Upper lobe of left lung (tissue), 6 donors: ENCODE data around the gene GATAD2A. TPM values are rescaled to one million over a fixed set of nuclear protein-coding genes. Genes with fewer than 3 reads are reported as not detected.

ENCODE experiments used
- ATAC-seq, 2 donors: fragments of 200-7000 bp; cut with Tn5 transposase; one replicate each; pipeline ENCODE4 v1.9.1; 2022; ENCODE audit warnings: mild to moderate bottlenecking in 2 of 2, moderate library complexity in 2 of 2; ENCODE audit not compliant: low FRiP score in 2 of 2
- DNase-seq, 2 donors: peaks; one replicate each; pipeline ENCODE4 v3.0.0-alpha.2; 2019 to 2020
- H3K27ac ChIP-seq, 4 donors: fragments of 200-600 bp; sonication (generic); one replicate each; pipeline ENCODE4 v1.5.1; 2016 to 2019
- H3K27me3 ChIP-seq, 4 donors: fragments of 200-600 bp; sonication (generic); one replicate each; pipeline ENCODE4 v1.5.1; 2017 to 2019
- H3K36me3 ChIP-seq, 4 donors: fragments of 200-600 bp; sonication (generic); one replicate each; pipeline ENCODE4 v1.5.1; 2016 to 2019
- H3K4me1 ChIP-seq, 4 donors: fragments of 200-600 bp; sonication (generic); one replicate each; pipeline ENCODE4 v1.5.1; 2018 to 2019
- H3K4me3 ChIP-seq, 4 donors: fragments of 200-600 bp; sonication (generic); one replicate each; pipeline ENCODE4 v1.5.1; 2017 to 2019; ENCODE audit warnings: mild to moderate bottlenecking in 2 of 4, moderate library complexity in 1 of 4
- H3K9me3 ChIP-seq, 4 donors: fragments of 200-600 bp; sonication (generic); one replicate each; pipeline ENCODE4 v1.5.1; 2018 to 2019
- EP300 ChIP-seq, 4 donors: sonication (generic); formaldehyde crosslinking; IDR thresholded peaks; one replicate each; pipeline ENCODE4 v1.5.1; 2017; ENCODE audit warnings: antibody characterized with exemption in 4 of 4, control low read depth in 2 of 4
- POLR2A ChIP-seq, 4 donors: fragments of 450-650 bp; IDR thresholded peaks; one replicate each; pipeline ENCODE4 v1.5.1; 2016 to 2017; ENCODE audit warnings: antibody characterized with exemption in 4 of 4, mild to moderate bottlenecking in 2 of 4
- POLR2AphosphoS5 ChIP-seq, 2 donors: sonication (generic); formaldehyde crosslinking; IDR thresholded peaks; one replicate each; pipeline ENCODE4 v1.5.1; 2017; ENCODE audit warnings: antibody characterized with exemption in 2 of 2
- WGBS, 2 donors: methylation state at CpG; one replicate each; pipeline ENCODE4 v1.1.5; 2017 to 2018; 5-methylcytosine and 5-hydroxymethylcytosine counted together
- total RNA-seq, 6 donors: library from RNA; depleted of rRNA in 4 of 6; stranded (reverse); fragments of >200 nt in 4 of 6; gene quantifications; one replicate each; pipeline versions ENCODE4 v1.1.0 to v1.2.1, GENCODE V29; 2016 to 2021
- TF ChIP-seq, protein P1 (sequence below), 6 experiments: fragments of 450-650 bp in 4 of 6; fragments of 200-600 bp in 2 of 6; sonication (generic) in 2 of 6; IDR thresholded peaks; one replicate each; pipeline ENCODE4 v1.5.1; 2016 to 2019; ENCODE audit warnings: antibody characterized with exemption in 6 of 6
- donor health status: DM: no; HTN: no; CAD: no; lungs with moderate emphysema.
- donor health status: DM: no; HTN: yes; CAD: no; lungs with severe emphysema.

Gene GATAD2A
- total RNA-seq, 6 donors from 2014 or later = 60.8 to 182 (median 88.0) TPM

DNA sequence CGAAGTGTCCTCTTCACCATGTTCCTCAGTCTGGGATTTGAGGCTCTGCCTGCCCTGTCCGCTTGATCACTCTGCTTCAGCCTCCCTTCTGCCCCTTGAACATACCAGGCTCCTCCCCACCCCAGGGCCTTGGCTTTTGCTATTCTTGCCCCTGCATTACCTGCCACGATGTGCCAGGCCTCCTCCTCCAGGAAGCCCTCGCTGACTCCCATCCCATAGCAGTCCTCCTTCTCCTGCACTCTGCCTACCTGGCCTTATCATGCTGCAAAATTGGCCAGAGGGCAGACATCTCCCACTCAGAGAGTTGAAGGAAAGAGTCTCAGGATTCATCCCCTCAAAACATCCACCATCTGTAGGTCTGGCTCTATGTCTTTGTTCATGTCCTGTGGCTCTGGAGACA is 125.4 kb downstream of the GATAD2A start:
- no peak for DNase-seq
- ATAC-seq = no peak
- Histone ChIP-seq H3K4me1 (peaks cover 0 to 18% (median 6%) of the 10 kb centered on the region in 4 donors), H3K4me3 (no peak overlapping the region), H3K27ac (no peak overlapping the region), H3K27me3 (no peaks in the 10 kb centered on the region), H3K9me3 (no peaks in the 10 kb centered on the region), H3K36me3 (peaks cover 3 to 35% (median 32%) of the 10 kb centered on the region in 4 donors)
- TF ChIP-seq POLR2AphosphoS5 (IDR thresholded peaks at IDR 0.05) = no peak
- TF ChIP-seq, protein P1, sequence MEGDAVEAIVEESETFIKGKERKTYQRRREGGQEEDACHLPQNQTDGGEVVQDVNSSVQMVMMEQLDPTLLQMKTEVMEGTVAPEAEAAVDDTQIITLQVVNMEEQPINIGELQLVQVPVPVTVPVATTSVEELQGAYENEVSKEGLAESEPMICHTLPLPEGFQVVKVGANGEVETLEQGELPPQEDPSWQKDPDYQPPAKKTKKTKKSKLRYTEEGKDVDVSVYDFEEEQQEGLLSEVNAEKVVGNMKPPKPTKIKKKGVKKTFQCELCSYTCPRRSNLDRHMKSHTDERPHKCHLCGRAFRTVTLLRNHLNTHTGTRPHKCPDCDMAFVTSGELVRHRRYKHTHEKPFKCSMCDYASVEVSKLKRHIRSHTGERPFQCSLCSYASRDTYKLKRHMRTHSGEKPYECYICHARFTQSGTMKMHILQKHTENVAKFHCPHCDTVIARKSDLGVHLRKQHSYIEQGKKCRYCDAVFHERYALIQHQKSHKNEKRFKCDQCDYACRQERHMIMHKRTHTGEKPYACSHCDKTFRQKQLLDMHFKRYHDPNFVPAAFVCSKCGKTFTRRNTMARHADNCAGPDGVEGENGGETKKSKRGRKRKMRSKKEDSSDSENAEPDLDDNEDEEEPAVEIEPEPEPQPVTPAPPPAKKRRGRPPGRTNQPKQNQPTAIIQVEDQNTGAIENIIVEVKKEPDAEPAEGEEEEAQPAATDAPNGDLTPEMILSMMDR (IDR thresholded peaks at IDR 0.05) = no peak
- 85 to 90% methylated on average over 4 of the region's 4 CpGs for WGBS, 2 donors

DNA sequence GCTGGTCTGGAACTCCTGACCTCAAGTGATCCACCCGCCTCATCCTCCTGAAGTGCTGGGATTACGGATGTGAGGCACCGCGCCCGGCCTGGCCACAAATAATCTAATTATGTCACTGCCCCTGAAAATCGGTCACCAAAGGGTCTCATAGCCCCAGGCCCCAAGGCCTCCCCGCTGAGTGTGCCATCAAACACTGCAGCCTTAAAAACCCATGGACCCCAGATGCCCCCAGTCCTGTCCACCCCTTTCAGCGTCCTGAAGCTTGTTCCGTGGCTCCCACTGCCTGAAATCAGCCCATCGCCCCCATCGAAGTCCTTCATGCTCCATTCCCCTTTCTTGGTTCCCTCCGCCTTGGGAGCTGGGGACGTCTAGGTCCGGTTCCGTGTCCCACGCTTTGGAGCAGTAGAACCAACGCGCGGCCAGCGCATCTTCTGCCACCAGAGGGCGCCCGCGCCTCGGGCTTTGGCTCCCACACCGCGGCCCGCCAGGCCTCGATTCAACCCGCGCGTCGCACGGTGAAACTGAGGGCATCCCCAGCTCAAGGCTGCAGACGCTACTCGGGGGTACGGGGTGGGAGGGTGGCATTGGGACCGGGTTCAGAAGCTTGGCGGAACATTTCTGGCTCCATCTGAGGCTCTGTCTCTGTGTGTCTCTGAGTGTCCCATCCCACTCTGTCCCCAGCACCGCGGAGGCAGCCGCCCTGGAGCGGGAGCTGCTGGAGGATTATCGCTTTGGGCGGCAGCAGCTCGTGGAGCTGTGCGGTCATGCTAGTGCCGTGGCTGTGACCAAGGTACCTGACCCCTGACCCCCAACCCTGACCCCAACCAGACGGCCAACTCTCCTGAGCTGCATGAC is 126.7 kb downstream of the GATAD2A start:
- peak; percentile 85 to 98 for DNase-seq
- peak; percentile 73 to 89 for ATAC-seq
- Histone ChIP-seq H3K4me3 (no peak overlapping the region), H3K27me3 (peaks cover 0 to 1% (median 0%) of the 10 kb centered on the region in 4 donors), H3K4me1 (peaks cover 1 to 19% (median 6%) of the 10 kb centered on the region in 4 donors), H3K27ac (no peak overlapping the region), H3K9me3 (no peaks in the 10 kb centered on the region), H3K36me3 (peaks cover 3 to 23% (median 19%) of the 10 kb centered on the region in 4 donors)
- no peak for TF ChIP-seq POLR2A (IDR thresholded peaks at IDR 0.05)
- peak in 1 of 2 donors; percentile 17 for TF ChIP-seq POLR2AphosphoS5 (IDR thresholded peaks at IDR 0.05)
- TF ChIP-seq, protein P1 (IDR thresholded peaks at IDR 0.05) = peak; percentile 90 to 97 (median 96)
- 27 to 31% methylated on average over 33 to 36 of the region's 48 CpGs for WGBS, 2 donors

DNA sequence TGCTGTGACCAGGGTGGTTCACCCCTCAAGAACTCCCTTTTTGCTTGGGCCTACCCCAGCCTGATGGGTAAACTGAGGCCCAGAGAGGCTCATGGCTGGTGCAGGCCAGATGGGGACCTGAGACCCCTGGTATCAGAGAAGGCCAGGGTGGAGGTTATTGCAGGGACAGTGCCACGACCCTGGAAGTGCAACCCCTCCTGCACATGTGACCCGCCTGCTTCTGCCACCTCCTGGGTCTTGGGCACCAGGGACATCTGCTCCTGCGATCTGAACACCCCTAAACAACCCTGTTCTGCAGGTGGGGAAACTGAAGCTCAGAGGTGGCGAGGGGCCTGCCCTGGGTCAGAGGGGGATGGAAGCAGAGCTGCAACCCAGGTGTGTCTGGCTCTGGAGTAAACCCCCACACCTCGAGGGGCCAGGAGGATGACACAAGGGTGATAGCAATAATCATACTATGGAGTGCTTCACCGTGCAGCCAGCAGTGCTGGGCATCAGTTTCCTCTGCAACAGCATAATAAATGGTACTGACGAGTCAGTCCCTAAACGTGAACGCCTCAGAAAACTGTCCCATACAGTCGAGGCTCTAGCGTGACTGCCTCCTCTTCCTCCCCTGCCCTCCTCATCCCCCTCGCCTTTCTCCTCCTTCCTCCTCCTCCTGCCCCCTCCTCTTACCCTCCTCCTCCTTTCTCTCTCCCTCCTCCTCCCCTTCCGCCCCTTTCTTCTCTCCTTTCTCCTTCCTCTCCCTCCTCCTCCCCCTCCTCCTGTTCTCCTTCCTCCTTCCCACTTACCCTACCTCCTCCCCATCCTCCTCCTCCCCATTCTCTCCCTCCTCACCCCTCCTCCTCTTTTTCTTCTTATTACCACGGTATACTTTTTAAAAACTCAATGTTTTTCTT is 127.6 kb downstream of the GATAD2A start:
- Histone ChIP-seq H3K4me1 (peaks cover 3 to 28% (median 12%) of the 10 kb centered on the region in 4 donors), H3K9me3 (no peaks in the 10 kb centered on the region), H3K27me3 (peaks cover 0 to 9% (median 3%) of the 10 kb centered on the region in 4 donors), H3K27ac (no peak overlapping the region), H3K36me3 (peaks cover 0 to 15% (median 11%) of the 10 kb centered on the region in 4 donors), H3K4me3 (no peak overlapping the region)
- TF ChIP-seq EP300 (IDR thresholded peaks at IDR 0.05) (no peak), POLR2AphosphoS5 (IDR thresholded peaks at IDR 0.05) (no peak), POLR2A (IDR thresholded peaks at IDR 0.05) (no peak)
- TF ChIP-seq, protein P1 (IDR thresholded peaks at IDR 0.05) = no peak
- WGBS, 2 donors = 72 to 78% methylated on average over 10 to 13 of the region's 14 CpGs
- no peak for DNase-seq
- no peak for ATAC-seq

DNA sequence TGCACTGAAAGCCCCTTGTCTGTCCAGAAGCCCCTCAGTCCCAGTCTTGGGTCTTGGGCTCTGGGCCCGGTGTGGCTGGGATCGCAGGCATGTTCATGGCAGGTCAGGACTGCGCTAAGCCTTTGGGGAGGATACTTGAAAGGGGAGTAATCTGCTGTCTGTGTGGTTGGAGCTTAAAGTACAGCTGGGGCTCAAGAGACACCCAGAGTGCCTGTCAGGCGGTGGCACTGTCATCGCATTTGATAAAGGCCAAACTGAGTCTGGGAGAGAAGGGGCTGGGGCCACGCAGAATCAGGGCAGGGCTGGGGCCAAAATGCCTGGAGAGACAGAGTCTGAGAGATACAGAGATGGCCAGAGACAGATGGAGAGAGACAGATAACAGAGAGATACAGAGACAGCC is 128.4 kb downstream of the GATAD2A start:
- 91 to 93% methylated on average over 6 of the region's 6 CpGs for WGBS, 2 donors
- H3K4me1 ChIP-seq = peaks cover 10 to 32% (median 19%) of the 10 kb centered on the region in 4 donors
- peak in 1 of 2 donors; percentile 9 for DNase-seq
- no peaks in the 10 kb centered on the region for H3K9me3 ChIP-seq
- H3K4me3 ChIP-seq = no peak overlapping the region
- no peak overlapping the region for H3K27ac ChIP-seq
- TF ChIP-seq POLR2A (IDR thresholded peaks at IDR 0.05) (no peak), POLR2AphosphoS5 (IDR thresholded peaks at IDR 0.05) (no peak), EP300 (IDR thresholded peaks at IDR 0.05) (no peak)
- TF ChIP-seq, protein P1 (IDR thresholded peaks at IDR 0.05) = no peak
- H3K36me3 ChIP-seq = peaks cover 0 to 7% (median 3%) of the 10 kb centered on the region in 4 donors
- no peak for ATAC-seq
- peaks cover 0 to 17% (median 11%) of the 10 kb centered on the region in 4 donors for H3K27me3 ChIP-seq
